HepG2 (cell line): ENCODE data around the gene SFTA2. TPM values are rescaled to one million over a fixed set of nuclear protein-coding genes. Genes with fewer than 3 reads are reported as not detected.

Experiments used
- BHLHE40 ChIP-seq: IDR thresholded peaks from 2 replicates; pipeline ENCODE4 v1.6.1; 2011; ENCODE audit warnings: low read length, improper control_type of control experiment
- KAT8 ChIP-seq: IDR thresholded peaks from 2 replicates; pipeline ENCODE4 v1.6.1; 2016; ENCODE audit warnings: missing genetic modification reagents, missing compliant biosample characterization
- MED13 ChIP-seq: sonication (generic); formaldehyde crosslinking; IDR thresholded peaks from 2 replicates; pipeline ENCODE4 v1.5.0; 2020; ENCODE audit warnings: missing genetic modification reagents
- NBN ChIP-seq: fragments of 450-650 bp; conservative IDR thresholded peaks from 2 replicates; pipeline ENCODE4 v1.6.1; 2017
- NCOA1 ChIP-seq: sonication (generic); formaldehyde crosslinking; IDR thresholded peaks from 2 replicates; pipeline ENCODE4 v1.9.0; 2021; ENCODE audit warnings: missing genetic modification reagents
- PLRG1 ChIP-seq: fragments of 450-650 bp; conservative IDR thresholded peaks from 2 replicates; pipeline ENCODE4 v1.6.1; 2016
- POLR2G ChIP-seq: fragments of 200-400 bp; formaldehyde crosslinking; IDR thresholded peaks from 2 replicates; pipeline ENCODE4 v1.6.1; 2018; ENCODE audit warnings: mild to moderate bottlenecking, low read depth, low read length, moderate library complexity
- RBM22 ChIP-seq: fragments of 200-400 bp; formaldehyde crosslinking; optimal IDR thresholded peaks from 2 replicates; pipeline ENCODE3; 2017; ENCODE audit warnings: mild to moderate bottlenecking, low read length, moderate library complexity
- SMAD3 ChIP-seq: sonication (generic); formaldehyde crosslinking; IDR thresholded peaks from 2 replicates; pipeline ENCODE4 v1.4.0; 2020; ENCODE audit warnings: missing genetic modification reagents
- SMAD9 ChIP-seq: sonication (generic); formaldehyde crosslinking; IDR thresholded peaks from 2 replicates; pipeline ENCODE4 v1.5.1; 2020; ENCODE audit warnings: mild to moderate bottlenecking, missing genetic modification reagents
- SMC3 ChIP-seq: IDR thresholded peaks from 2 replicates; pipeline ENCODE4 v1.6.1; 2011; ENCODE audit warnings: low read length, improper control_type of control experiment
- ZKSCAN1 ChIP-seq: fragments of 150-350 bp; IDR thresholded peaks from 2 replicates; pipeline ENCODE4 v1.6.1; 2014; ENCODE audit warnings: low read length
- ZNF205 ChIP-seq: IDR thresholded peaks from 2 replicates; pipeline ENCODE4 v1.6.1; 2018; ENCODE audit warnings: missing biosample characterization, missing genetic modification reagents
- ZNF44 ChIP-seq: sonication (generic); formaldehyde crosslinking; IDR thresholded peaks from 2 replicates; pipeline ENCODE4 v1.5.1; 2020; ENCODE audit warnings: mild to moderate bottlenecking, missing genetic modification reagents
- ZNF746 ChIP-seq: sonication (generic); formaldehyde crosslinking; IDR thresholded peaks from 2 replicates; pipeline ENCODE4 v1.8.0; 2022; ENCODE audit warnings: mild to moderate bottlenecking, missing genetic modification reagents
- ZSCAN12 ChIP-seq: sonication (generic); formaldehyde crosslinking; IDR thresholded peaks from 2 replicates; pipeline ENCODE4 v1.9.0; 2021; ENCODE audit warnings: mild to moderate bottlenecking, missing genetic modification reagents
- polyA plus RNA-seq, 8 experiments: library from polyadenylated mRNA; depleted of rRNA in 3 of 8; stranded (reverse) in 7 of 8; unstranded in 1 of 8; fragments of >200 nt; fragmentation: Illumina TruSeq in 4 of 8; extraction: Trizol in 4 of 8; gene quantifications; 2 replicates each; pipeline versions ENCODE4 v1.2.1 to v1.2.3, GENCODE V29; 2011 to 2016; ENCODE audit warnings: low read depth in 4 of 8, missing spikeins in 1 of 8, mixed read lengths in 1 of 8; ENCODE audit not compliant: insufficient read depth in 1 of 8
- total RNA-seq, 5 experiments: library from RNA; depleted of rRNA; stranded (reverse); fragments of >200 nt; fragmentation: Illumina TruSeq; extraction: Trizol; gene quantifications; 2 replicates each; pipeline ENCODE4 v1.2.3, GENCODE V29; 2016; ENCODE audit warnings: low read depth in 1 of 5
- TF ChIP-seq, protein P1 (sequence below): sonication (generic); formaldehyde crosslinking; IDR thresholded peaks from 2 replicates; pipeline ENCODE4 v1.5.1; 2020; ENCODE audit warnings: mild to moderate bottlenecking, missing genetic modification reagents, borderline replicate concordance
- TF ChIP-seq, protein P2 (sequence below): sonication (generic); formaldehyde crosslinking; IDR thresholded peaks from 2 replicates; pipeline ENCODE4 v1.5.1; 2020; ENCODE audit warnings: missing genetic modification reagents, mild to moderate bottlenecking, borderline replicate concordance
- TF ChIP-seq, protein P3 (sequence below): fragments of 450-650 bp; IDR thresholded peaks from 2 replicates; pipeline ENCODE4 v1.6.1; 2016

The SFTA2 gene
- total and polyA plus RNA-seq, 2 of the 13 experiments (the other 11 are each of a cell fraction or from before 2014, with no cell fraction given), result not detected

DNA sequence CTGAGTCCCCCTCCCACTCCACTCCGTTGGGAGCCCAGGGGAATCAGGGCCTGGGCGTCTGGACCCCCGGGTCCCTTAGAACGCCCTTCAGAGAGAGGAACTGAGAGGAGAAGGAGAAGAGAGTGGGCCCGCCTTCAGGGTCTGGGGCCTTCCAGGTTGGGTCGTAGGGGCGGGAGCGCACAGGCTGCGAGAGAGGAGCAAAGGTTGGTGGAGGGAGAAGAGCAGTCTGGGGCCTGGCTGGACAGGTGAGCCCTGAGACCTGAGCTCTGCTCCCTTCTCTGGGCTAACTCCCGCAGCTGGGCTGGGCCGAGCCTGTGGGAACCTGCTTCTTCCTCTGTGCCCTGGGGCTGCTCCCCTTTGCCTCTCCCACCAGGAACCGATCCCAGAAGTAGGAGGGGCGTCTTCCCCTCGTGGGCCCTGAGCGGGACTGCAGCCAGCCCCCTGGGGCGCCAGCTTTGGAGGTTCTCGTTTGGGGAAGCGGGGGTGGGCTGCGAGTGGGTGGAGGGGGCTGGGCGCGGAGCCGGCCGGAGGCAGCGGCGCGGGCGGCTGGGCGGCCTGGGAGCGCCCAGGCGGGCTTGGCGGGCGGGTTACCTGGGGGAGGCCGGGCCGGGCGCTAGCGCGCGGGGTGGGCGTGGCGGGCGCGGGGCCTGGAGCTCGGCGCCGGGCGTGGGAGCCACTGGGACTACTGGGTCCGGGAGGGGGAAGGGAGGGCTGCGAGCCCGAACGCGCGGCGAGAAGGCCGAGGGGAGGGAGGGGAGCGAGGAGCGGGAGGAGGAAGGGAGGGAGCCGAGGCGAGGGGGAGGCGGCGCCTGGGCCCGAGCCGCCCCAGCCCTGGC lies 48.1 kb downstream of the SFTA2 start, which contains the start of gene DDR1 (continued):
- peak; percentile 5; the same call in 1 of the 2 replicates for TF ChIP-seq KAT8
- TF ChIP-seq NBN, result no peak
- TF ChIP-seq ZNF44 (CRISPR knock-in tag), result no peak
- TF ChIP-seq, protein P1, sequence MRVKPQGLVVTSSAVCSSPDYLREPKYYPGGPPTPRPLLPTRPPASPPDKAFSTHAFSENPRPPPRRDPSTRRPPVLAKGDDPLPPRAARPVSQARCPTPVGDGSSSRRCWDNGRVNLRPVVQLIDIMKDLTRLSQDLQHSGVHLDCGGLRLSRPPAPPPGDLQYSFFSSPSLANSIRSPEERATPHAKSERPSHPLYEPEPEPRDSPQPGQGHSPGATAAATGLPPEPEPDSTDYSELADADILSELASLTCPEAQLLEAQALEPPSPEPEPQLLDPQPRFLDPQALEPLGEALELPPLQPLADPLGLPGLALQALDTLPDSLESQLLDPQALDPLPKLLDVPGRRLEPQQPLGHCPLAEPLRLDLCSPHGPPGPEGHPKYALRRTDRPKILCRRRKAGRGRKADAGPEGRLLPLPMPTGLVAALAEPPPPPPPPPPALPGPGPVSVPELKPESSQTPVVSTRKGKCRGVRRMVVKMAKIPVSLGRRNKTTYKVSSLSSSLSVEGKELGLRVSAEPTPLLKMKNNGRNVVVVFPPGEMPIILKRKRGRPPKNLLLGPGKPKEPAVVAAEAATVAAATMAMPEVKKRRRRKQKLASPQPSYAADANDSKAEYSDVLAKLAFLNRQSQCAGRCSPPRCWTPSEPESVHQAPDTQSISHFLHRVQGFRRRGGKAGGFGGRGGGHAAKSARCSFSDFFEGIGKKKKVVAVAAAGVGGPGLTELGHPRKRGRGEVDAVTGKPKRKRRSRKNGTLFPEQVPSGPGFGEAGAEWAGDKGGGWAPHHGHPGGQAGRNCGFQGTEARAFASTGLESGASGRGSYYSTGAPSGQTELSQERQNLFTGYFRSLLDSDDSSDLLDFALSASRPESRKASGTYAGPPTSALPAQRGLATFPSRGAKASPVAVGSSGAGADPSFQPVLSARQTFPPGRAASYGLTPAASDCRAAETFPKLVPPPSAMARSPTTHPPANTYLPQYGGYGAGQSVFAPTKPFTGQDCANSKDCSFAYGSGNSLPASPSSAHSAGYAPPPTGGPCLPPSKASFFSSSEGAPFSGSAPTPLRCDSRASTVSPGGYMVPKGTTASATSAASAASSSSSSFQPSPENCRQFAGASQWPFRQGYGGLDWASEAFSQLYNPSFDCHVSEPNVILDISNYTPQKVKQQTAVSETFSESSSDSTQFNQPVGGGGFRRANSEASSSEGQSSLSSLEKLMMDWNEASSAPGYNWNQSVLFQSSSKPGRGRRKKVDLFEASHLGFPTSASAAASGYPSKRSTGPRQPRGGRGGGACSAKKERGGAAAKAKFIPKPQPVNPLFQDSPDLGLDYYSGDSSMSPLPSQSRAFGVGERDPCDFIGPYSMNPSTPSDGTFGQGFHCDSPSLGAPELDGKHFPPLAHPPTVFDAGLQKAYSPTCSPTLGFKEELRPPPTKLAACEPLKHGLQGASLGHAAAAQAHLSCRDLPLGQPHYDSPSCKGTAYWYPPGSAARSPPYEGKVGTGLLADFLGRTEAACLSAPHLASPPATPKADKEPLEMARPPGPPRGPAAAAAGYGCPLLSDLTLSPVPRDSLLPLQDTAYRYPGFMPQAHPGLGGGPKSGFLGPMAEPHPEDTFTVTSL (CRISPR knock-in tag), result no peak
- TF ChIP-seq ZNF746, result no peak
- TF ChIP-seq ZKSCAN1, result no peak
- TF ChIP-seq SMAD3 (CRISPR knock-in tag), result no peak
- TF ChIP-seq MED13 (CRISPR knock-in tag), result no peak
- TF ChIP-seq, protein P2, sequence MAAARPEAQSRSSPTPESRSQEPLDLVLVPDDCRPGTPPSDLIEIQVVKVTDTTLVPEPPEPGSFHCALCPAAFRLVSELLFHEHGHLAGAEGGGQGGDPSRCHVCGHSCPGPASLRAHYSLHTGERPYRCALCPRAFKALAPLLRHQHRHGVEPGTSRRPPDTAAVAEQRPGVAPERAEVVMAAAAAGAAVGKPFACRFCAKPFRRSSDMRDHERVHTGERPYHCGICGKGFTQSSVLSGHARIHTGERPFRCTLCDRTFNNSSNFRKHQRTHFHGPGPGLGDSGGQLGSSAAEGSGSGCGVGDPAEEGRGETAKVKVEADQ (CRISPR knock-in tag), result no peak
- no peak for TF ChIP-seq RBM22
- TF ChIP-seq ZNF205 (CRISPR knock-in tag), result no peak
- peak; percentile 7; the same call in 1 of the 2 replicates for TF ChIP-seq POLR2G
- no peak for TF ChIP-seq SMAD9 (CRISPR knock-in tag)
- no peak for TF ChIP-seq ZSCAN12
- TF ChIP-seq NCOA1 (CRISPR knock-in tag), result no peak
- TF ChIP-seq, protein P3, sequence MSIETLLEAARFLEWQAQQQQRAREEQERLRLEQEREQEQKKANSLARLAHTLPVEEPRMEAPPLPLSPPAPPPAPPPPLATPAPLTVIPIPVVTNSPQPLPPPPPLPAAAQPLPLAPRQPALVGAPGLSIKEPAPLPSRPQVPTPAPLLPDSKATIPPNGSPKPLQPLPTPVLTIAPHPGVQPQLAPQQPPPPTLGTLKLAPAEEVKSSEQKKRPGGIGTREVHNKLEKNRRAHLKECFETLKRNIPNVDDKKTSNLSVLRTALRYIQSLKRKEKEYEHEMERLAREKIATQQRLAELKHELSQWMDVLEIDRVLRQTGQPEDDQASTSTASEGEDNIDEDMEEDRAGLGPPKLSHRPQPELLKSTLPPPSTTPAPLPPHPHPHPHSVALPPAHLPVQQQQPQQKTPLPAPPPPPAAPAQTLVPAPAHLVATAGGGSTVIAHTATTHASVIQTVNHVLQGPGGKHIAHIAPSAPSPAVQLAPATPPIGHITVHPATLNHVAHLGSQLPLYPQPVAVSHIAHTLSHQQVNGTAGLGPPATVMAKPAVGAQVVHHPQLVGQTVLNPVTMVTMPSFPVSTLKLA, result no peak
- TF ChIP-seq PLRG1, result no peak
- TF ChIP-seq SMC3, result no peak
- no peak for TF ChIP-seq BHLHE40
